Measurements from ENCODE around the gene CYLD.

The CYLD gene

DNA sequence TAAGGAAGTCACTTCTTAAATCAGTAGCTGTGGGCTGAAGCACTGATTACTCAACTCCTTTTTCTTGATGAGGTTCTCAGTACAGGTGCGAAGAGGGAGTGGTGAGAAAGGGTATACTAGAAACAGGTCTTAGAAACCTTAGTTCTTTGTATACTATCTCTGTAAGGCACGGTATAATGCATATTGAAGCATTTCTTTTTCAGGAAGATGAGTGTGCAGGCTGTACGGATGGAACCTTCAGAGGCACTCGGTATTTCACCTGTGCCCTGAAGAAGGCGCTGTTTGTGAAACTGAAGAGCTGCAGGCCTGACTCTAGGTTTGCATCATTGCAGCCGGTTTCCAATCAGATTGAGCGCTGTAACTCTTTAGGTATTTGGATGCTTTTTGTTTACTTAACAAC is 39.2 kb downstream of the CYLD start:
- DNase-seq (ENCODE audit: low read depth in 2 of 2), result no peak

DNA sequence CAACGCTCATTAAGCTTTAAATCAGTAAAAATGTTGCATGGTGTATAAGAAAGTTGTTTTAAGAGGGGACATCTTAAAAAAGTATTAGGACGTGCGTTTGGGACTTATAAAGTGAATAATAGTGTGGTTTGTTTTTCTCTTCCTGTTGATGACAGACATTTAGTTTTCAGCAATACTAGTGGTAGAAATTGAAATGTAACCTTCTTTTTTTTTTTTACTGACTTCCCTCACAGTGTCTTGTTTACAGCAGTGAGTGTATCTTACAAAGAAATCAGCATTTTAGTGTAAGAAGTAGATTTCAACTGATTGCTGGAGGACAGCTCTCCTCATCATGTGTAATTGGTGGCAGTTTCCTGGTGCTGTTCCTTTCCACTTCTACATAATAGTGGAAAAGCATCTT is 39.6 kb downstream of the CYLD start:
- DNase-seq (ENCODE audit: low read depth in 2 of 2), result no peak

DNA sequence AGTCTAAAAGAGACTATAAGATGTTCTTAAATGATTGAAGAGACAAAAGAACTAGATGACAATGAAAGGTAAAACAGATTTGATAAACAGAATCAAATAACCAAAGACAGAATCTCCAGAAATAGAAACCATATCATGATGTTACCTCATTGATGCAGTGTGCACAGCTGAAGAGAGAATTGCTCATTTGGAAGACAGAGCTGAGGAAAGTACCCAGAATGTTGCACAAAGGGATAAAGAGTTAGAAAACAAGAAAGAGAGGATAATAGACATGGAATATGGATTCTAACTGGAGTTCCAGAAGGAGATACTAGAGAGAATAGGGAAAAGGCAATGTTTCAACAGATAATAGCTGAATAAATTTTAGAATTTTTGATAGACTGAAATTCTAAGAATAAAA is 47.9 kb downstream of the CYLD start:
- no peak for DNase-seq (ENCODE audit: low read depth in 2 of 2)

DNA sequence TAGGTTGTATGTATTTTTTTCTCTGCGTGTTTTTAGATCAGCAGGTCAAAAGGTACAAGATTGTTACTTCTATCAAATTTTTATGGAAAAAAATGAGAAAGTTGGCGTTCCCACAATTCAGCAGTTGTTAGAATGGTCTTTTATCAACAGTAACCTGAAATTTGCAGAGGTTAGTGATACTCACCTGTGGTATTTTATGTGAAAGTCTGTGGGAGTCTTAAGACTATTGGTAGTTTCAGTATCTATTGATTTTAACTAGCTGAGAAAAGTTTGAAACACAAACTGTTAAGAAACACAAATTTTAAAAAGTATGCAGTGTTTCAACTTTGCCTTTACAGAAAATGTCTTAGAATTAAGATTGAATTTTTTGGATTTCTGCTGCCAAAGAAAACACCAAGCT is 49.6 kb downstream of the CYLD start:
- no peak for DNase-seq (ENCODE audit: low read depth in 2 of 2)

DNA sequence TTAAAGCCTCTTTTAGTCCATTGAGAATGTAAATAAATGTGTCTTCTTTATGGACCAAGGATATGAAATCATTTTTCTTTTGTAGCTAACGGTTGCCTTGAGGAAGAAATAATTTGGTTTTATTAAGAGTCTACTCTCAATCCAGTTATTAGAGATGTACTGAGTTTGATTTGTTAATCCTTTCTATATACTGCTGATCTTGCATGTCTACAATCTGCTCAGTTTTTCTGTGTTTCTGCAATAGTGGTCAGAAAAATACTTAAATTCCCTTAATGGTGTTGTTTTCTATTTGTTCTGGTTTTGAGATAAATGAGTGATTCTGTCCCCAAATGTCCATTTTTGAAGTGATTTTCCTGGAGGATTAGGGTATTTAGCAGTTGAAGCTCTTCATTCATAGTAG is 54.9 kb downstream of the CYLD start:
- no peak for DNase-seq (ENCODE audit: low read depth in 2 of 2)

DNA sequence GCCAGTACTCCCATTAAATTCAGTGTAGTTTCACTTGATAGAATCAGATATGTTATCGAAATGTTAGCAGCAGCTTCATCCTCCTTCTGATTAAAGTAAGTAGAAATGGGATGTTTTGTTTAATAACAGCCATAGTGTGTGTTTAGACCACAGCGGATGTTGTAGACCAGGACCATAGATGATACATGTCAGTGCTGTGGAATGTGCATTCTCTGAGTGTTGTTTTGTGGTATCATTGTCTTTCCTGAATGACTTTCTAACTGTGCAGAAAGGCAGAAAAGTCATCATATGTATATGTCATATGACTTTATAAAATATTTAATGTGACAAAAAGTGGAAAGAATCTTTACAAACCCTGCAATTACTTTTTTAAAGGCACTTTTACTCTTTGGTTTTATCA is 55.6 kb downstream of the CYLD start:
- no peak for DNase-seq (ENCODE audit: low read depth in 2 of 2)

DNA sequence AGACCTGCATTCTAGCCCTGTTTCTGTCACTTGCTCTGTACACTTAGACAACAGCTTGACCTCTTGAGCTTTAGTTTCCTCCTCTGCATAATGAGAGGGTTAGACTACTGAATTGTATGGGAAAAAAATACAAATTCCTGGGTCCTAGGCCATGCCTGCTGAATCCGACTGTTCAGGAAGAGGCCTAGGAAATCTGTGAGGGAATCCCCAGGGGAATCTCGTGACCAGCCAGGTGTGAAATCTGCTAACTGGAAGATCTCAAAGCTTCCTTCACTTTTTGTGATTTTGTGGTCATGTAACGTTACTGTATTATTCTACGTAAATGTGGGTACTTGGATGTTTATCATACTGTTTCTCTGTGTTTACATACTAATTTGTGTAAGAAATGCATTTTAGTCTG is 58.2 kb downstream of the CYLD start:
- no peak for DNase-seq (ENCODE audit: low read depth in 2 of 2)

DNA sequence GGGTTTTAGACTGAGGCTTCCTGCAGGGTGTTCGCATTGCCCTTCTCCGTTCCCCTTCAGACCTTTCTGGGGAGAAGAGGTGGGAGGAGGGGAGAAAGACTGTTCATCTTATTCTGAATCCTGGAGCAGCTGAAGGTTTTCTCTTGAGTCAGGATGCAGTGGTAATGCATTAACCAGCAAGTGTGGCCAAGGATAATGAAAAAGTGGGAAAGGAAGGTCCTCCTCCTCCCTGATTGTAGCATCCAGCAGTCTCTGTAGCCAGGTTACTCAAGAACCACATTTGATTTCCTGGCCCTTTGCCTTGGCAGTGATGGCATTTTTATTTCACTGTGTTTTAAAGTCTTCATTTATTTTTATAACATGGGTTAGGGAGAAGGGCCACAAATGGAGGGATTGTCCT is 59.1 kb downstream of the CYLD start:
- DNase-seq (ENCODE audit: low read depth in 2 of 2), result no peak

DNA sequence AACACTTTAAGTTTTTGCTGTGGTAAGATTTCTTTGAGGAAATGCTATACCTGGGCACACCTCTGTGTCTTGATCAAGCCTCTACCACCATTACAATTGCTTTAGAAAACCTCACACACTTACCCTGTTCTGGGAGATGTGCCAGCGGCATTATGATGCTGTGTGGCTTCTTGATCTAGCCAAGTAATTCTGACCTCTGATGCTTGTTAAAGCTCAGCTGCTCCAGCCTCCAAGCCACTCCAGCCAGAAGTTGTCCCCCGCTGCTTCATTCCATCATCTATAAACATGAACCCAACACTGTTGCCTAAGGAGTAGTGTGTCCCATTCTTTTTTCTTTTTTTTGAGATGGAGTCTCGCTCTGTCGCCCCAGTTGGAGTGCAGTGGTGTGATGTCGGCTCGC is 60.1 kb downstream of the CYLD start:
- no peak for DNase-seq (ENCODE audit: low read depth in 2 of 2)

DNA sequence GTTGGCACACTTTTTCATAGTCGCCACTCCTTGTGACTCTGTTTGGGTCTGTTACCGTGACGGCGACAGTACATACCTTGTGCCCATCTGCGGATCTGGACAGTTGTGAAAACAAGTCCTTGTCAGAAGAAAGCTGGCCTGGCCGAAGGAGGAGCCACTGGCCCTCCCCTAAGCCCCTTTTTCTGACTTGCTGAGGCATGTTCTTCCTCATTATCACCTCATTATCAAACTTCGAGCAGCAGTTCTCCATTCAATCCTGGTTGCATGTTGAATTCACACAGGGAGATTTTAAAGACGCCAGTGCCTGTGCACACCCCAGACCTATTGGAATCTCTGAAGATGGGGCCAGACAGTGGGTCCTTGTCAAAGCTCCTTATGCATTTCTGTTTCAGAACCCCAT is 61.1 kb downstream of the CYLD start:
- no peak for DNase-seq (ENCODE audit: low read depth in 2 of 2)

DNA sequence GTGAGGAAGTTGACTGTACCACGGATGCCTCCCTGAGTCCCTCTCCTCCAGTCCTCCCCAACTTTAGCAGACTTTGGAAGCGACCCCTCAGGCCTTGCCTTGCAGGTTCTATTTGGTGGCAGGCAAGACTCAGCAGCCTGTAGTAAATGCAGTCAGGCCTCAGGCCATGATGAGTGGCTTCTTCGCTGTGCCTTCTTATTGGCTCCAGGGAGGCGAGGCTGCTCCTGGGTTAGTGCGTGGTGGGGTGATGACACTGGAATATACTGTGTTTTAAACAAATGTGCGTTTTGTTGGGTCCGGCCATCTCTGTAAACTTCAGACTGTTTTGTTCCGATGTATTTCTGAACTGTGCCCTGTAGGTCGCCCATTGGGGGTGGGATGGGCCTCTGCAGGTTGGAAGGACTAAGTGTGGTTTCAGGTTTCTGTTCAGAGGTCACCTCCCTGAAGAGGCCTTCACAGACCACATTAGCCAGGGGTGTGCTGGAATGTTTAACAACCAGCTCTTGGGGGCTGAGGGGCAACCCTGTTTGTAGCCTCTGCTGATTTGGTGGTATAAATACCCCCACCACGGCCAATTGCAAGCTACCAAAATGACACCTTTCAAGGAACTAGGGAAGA is 62.5 kb downstream of the CYLD start:
- DNase-seq (ENCODE audit: low read depth in 2 of 2), result no peak

DNA sequence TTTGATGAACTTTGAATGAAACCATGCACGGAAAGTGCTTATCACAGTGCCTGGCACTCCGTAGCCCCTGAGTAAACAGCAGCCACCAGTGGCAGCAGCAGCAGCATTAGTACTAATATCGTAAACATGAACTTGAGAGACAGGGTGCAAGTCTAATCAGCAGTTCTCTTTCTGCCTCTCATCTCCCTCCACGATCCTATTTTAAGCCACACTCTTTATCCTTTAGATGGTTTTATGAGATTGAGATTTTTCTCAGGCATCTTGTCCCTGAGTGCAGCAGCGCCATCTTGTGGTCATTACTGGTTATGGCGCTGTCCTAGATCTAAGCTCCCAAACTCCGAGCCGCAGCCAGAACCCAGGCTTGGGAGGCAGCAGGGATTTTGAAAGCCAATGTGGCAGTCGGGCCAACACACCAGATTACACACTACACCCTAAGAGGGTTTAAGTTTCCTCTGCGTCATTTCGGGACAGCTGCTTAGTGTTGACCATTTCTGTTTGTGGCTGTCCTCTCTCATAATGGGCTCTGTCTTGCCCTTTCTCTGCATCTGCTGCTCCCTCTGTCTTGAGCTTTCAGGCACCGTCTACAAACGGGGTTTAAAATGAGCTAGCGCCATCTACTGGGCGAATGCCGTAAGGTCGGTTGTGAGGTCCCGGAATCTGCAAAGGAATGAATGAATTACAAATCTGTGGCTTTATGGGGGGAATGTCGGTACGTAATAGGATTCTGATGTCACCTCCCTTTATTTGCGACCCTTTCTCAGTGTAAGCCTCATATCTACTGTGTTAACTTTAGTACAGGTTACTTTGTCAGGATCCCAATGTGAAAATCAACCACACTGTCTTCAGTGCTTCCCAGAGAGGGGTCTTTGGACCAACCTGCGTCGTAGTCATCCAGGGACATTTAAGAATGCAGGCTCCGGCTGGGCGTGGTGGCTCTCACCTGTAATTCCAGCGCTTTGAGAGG is 64.5 kb downstream of the CYLD start:
- DNase-seq (ENCODE audit: low read depth in 2 of 2), result peak; percentile 76 to 78

DNA sequence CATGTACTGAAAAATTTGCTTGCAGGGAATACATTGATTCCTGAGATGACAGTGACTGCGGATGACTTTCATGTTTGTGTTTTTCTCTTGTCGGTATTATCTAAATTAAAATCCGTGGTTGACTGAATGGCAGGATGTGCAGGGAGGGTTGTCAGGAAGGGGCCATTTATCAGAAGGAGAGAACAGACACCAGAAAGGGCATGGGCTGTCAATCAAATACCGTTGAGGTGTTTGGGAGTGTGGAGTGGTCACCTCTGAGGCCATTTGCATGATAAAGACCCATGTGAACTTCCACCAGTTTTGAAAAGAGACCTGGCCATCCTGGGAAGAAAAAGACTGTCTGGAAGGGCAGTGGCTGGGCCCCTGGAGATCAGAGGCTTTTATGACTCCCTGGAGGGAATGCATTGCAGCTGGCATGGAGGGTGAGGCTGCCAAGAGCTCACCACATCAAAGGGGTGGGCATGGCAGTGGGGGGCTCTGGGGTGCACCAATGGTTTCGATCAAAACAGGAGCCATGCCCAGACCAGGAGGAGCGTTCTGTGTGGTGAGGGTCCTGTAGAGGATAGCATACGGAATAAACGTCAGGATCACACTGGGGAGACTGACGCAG is 67.1 kb downstream of the CYLD start:
- DNase-seq (ENCODE audit: low read depth in 2 of 2), result no peak

DNA sequence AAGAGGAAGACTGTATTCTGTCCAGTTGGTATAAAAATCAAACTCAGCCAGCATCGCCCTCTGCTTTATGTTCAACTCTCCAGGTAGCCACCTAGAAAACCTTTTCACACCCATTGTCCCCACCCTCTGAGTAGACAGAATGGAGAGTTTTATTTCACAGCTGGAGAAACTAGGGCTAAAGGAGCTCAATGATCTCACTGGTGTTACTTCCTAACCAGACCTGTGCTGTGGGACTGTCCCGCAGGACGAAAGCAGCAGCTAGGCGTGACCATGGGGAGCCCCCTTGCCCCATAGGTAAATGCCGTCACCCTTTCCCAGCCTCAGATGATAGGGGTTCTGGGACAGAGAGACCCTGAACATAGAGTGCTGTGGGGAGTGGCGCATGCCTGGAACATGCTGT is 67.7 kb downstream of the CYLD start:
- DNase-seq (ENCODE audit: low read depth in 2 of 2), result no peak

DNA sequence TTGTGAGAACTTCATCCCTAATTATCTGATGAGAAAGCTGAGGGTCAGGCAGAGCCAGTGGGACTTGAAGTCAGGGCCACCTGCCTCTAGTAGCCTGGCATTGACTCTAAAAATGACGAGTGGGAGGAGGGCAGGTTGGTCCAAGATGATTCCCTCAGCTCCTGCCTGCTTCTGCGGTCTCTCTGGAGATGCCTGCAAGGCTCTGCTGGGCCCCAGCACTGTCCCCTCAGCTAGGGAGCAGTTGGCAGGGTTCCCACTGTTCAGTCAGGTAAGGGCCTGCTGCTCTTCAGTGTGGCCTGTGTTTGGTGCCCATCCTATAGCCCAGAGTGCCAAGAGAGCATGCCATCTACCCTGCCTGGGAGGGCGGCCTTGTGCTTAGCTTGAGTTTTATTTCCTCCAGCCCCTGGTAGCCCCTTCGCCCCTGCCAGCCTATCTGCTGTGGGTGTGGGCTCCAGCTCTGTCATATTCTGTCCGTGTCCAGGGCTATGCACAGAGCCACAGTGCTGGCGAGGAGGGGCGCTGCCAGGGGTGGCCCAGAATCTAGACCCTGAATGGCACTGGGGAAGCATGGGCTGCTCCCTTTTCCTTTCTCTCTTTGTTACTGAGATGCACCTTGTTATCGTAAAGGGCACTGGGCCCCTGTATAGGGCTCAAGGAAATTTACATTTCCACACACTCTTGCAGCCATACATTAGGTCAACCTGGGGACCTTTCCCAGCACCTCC is 68.5 kb downstream of the CYLD start:
- no peak for DNase-seq (ENCODE audit: low read depth in 2 of 2)

DNA sequence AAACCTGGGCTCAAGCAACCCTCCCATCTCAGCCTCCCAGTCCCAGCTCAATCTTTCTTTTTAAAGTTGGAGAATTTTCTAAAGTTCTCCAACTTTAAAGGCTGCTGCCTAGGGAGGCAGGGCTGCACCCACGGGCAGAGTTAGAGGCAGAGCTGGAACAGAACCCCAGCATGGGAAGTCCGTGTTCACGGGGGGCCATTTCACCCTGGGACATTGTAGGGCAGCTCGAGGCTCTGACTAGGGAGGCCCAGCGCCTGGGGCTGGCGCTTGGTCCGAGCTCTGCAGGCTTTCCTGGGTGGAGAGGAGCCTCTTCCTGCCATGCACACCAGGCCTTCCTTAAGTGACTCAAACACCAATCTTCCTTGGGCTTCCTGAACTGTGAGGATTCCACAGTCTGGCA is 70.2 kb downstream of the CYLD start:
- DNase-seq (ENCODE audit: low read depth in 2 of 2), result no peak

DNA sequence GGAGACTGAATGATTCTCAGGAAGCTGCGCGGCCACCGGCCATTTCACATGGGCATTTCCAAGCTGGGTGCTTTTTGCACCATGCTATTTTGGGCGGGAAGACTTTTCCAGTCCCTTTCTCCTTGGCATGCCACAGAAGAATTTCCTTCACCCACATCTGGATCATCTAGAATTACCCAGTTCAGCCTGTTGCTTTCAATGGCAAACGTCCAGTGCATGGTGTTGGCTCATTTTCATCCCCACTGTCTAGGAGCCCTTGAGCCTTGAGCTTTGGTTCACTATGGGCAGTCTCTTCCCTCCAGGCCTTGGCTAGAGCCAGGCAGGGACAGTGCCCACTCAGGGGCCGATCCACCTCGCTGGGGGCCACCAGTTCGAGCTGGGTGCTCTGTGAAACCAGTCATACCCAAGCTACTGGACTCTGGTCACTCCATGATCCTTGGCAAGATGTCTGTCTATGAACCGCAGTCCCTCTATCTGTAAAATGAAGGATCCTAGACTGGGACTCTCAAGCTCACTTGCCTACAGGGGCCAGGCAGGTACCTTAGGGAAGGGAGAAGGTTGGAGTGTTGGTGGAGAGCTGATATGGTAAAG is 71.1 kb downstream of the CYLD start:
- DNase-seq (ENCODE audit: low read depth in 2 of 2), result no peak

DNA sequence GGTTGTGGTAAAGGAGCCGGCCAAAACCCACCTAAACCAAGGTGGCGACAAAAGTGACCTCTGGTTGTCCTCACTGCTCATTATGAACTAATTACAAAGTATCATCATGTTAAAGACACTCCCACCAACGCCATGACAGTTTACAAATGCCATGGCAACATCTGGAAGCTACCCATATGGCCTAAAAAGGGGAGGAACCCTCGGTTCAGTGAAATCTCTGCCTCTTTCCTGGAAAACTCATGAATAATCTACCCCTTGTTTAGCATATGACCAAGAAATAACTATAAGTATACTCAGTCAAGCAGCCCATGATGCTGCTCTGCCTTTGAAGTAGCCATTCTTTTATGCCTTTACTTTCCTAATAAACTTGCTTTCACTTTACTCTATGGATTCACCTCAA is 72.2 kb downstream of the CYLD start:
- no peak for DNase-seq (ENCODE audit: low read depth in 2 of 2)

DNA sequence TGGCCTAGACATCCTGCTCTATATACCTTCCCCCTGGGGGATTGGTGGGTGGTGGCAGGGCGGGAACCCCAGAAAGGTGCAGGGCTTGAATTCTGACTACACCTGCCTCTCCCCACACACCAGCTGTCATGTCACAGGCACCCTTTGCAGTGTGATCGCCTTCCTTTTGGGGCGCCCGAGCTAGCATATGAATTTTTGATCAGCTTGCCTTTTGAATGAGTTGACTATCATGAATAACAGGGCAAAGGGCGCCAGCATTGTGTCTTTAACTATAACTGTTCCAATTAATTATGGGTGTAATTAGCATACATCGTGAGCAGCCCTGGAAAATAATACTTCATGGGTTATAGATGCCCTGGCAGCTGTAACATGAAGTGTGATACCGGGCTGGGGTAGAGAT is 72.7 kb downstream of the CYLD start:
- DNase-seq (ENCODE audit: low read depth in 2 of 2), result no peak

DNA sequence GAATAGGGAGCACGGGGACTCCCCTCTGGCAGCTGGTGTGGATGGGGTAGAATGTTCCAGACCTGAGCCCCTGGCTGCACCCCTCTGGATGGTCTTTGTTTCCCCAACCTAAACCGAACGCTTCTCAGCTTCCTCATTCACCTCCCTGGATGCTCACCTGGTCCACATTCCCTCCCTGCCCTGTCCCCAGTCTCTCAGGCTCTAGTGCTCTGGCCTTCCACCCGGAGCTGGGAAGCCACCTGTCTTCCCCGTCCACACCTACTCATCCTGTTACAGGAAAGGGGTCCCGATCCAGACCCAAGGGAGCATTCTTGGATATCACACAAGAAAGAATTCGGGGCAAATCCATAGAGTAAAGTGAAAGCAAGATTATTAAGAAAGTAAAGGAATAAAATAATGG is 73.5 kb downstream of the CYLD start:
- DNase-seq (ENCODE audit: low read depth in 2 of 2), result no peak

DNA sequence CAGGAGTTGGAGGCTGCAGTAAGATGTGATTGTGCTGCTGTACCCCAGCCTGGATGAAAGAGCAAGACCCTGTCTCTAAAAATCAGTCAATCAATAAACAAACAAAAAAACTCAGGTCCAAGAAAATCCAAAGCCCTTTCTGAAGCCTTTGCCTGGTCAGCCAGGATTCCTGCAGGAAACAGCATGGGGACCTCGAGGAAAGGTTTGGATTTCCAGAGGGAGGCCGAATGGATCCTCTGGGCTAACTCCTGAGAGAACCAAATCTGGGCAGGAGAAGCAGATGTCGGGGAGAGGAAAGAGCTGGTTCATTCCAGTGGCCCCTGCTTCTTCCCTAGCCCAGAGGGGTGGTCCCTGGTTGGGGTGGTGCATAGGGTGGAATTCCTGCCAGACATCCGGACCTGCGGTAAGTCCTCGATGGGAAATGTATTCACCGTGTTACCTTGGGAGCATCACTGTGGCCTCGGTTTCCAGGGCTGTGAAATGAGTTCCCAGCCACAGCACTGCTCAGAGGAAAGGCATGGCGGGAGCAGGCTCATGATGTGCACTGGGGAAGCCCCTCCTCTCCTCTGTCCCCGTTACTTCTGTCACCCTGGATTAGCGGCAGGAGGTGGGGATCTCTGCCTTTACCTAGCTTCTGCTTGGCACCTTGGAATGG is 75.1 kb downstream of the CYLD start:
- DNase-seq (ENCODE audit: low read depth in 2 of 2), result no peak

Data from stimulated activated CD4-positive, alpha-beta T cell treated with anti-CD3 and anti-CD28 coated beads, Interleukin-15, amount 100 ng/mL, for 48 hours (primary cell).